Testis (tissue), 3 donors: ENCODE data around the gene PCCA. TPM values are rescaled to one million over a fixed set of nuclear protein-coding genes. Genes with fewer than 3 reads are reported as not detected.

Source experiments
- DNase-seq: peaks from one replicate; pipeline ENCODE4 v3.0.0-alpha.2; 2019
- H3K27ac ChIP-seq, 2 donors: fragments of 200-600 bp; sonication (generic); one replicate each; pipeline ENCODE4 v1.5.1; 2019
- H3K27me3 ChIP-seq: fragments of 200-600 bp; sonication (generic); one replicate; pipeline ENCODE4 v1.5.1; 2019
- H3K36me3 ChIP-seq: fragments of 200-600 bp; sonication (generic); one replicate; pipeline ENCODE4 v1.5.1; 2017; ENCODE audit warnings: low read depth; ENCODE audit errors: missing control alignments
- H3K4me1 ChIP-seq: fragments of 200-600 bp; sonication (generic); one replicate; pipeline ENCODE4 v1.5.1; 2019
- H3K4me3 ChIP-seq, 2 donors: fragments of 200-600 bp; sonication (generic); one replicate each; pipeline ENCODE4 v1.5.1; 2017 to 2019
- H3K9me3 ChIP-seq: fragments of 200-600 bp; sonication (generic); one replicate; pipeline ENCODE4 v1.5.1; 2017
- CTCF ChIP-seq, 3 experiments: fragments of 450-650 bp in 2 of 3; fragments of 200-600 bp in 1 of 3; sonication (generic) in 1 of 3; IDR thresholded peaks; one replicate each; pipeline ENCODE4 v1.5.1; 2016 to 2019; ENCODE audit warnings: antibody characterized with exemption in 3 of 3, mild to moderate bottlenecking in 2 of 3, moderate library complexity in 1 of 3
- POLR2A ChIP-seq: fragments of 450-650 bp; IDR thresholded peaks from one replicate; pipeline ENCODE4 v1.6.1; 2017; ENCODE audit warnings: antibody characterized with exemption, mild to moderate bottlenecking, moderate library complexity
- WGBS, 2 donors: methylation state at CpG; one replicate each; pipeline ENCODE4 v1.1.5; 2018; 5-methylcytosine and 5-hydroxymethylcytosine counted together
- intact Hi-C: fragments of 100-400 bp; cut with DNase I; formaldehyde crosslinking; loops from one replicate; pipeline ENCODE4 v1.15.1; 2023; ENCODE audit warnings: low total_unique reads
- polyA plus RNA-seq: library from polyadenylated mRNA; stranded (reverse); fragments of 350-450 nt; fragmentation: Illumina TruSeq; extraction: RNeasy Lipid Tissue Mini Kit (QIAGEN cat#74804); gene quantifications from one replicate; pipeline ENCODE4 v1.2.3, GENCODE V29; 2014; ENCODE audit warnings: low read depth, low replicate concordance; ENCODE audit not compliant: insufficient read depth
- total RNA-seq, 2 donors: library from RNA; depleted of rRNA; stranded (reverse); fragments of >200 nt; gene quantifications; one replicate each; pipeline ENCODE4 v1.2.3, GENCODE V29; 2016

Gene PCCA
- total and polyA plus RNA-seq, 3 donors from 2014 or later = 17.9 to 56.2 (median 39.2) TPM

- no peaks in the 10 kb centered on the region for H3K27me3 ChIP-seq
- TF ChIP-seq POLR2A (no peak), CTCF (IDR thresholded peaks at IDR 0.05) (no peak)
- no peaks in the 10 kb centered on the region for H3K9me3 ChIP-seq
- H3K36me3 ChIP-seq = no peaks in the 10 kb centered on the region
- H3K4me3 ChIP-seq = no peak overlapping the region
- intact Hi-C loops = no loop called here
- no peak overlapping the region for H3K27ac ChIP-seq
- H3K4me1 ChIP-seq = no peaks in the 10 kb centered on the region
- WGBS, 2 donors = 92 to 95% methylated on average over 2 of the region's 2 CpGs
- no peak for DNase-seq
Measured at GRCh38 chr13:100423375-100423774, 334.5 kb downstream of the PCCA start.

GRCh38 chr13:100428986-100429385 is 340.1 kb downstream of the PCCA start:
- Histone ChIP-seq H3K27me3 (no peaks in the 10 kb centered on the region), H3K4me3 (no peak overlapping the region), H3K4me1 (no peaks in the 10 kb centered on the region), H3K36me3 (no peaks in the 10 kb centered on the region), H3K9me3 (no peaks in the 10 kb centered on the region), H3K27ac (no peak overlapping the region)
- 88 to 91% methylated on average over 3 of the region's 3 CpGs for WGBS, 2 donors
- no peak for DNase-seq
- intact Hi-C loops = no loop called here
- TF ChIP-seq CTCF (IDR thresholded peaks at IDR 0.05) (no peak), POLR2A (no peak)

GRCh38 chr13:100432611-100433010 is 343.7 kb downstream of the PCCA start:
- WGBS, 2 donors = 94 to 96% methylated on average over 2 of the region's 2 CpGs
- no peaks in the 10 kb centered on the region for H3K36me3 ChIP-seq

GRCh38 chr13:100433475-100433874 is 344.6 kb downstream of the PCCA start:
- Histone ChIP-seq H3K27ac (no peak overlapping the region), H3K36me3 (no peaks in the 10 kb centered on the region)
- intact Hi-C loops = no loop called here

More at GRCh38 chr13:100432611-100433010, 343.7 kb downstream of the PCCA start:
- Histone ChIP-seq H3K4me1 (no peaks in the 10 kb centered on the region), H3K27ac (no peak overlapping the region), H3K9me3 (no peaks in the 10 kb centered on the region), H3K4me3 (no peak overlapping the region), H3K27me3 (no peaks in the 10 kb centered on the region)
- no peak for DNase-seq
- no peak for TF ChIP-seq POLR2A
- no peak for TF ChIP-seq CTCF (IDR thresholded peaks at IDR 0.05)
- intact Hi-C loops = no loop called here

More at GRCh38 chr13:100433475-100433874, 344.6 kb downstream of the PCCA start:
- Histone ChIP-seq H3K27me3 (no peaks in the 10 kb centered on the region), H3K4me1 (no peaks in the 10 kb centered on the region), H3K9me3 (no peaks in the 10 kb centered on the region), H3K4me3 (no peak overlapping the region)
- TF ChIP-seq POLR2A (no peak), CTCF (IDR thresholded peaks at IDR 0.05) (no peak)
- DNase-seq = no peak
